ENCODE data around the gene MIB1. TPM values are rescaled to one million over a fixed set of nuclear protein-coding genes. Genes with fewer than 3 reads are reported as not detected.

The MIB1 gene
- total and polyA plus RNA-seq, 10 of the 15 experiments (the other 5 are each of a cell fraction or from before 2014, with no cell fraction given), result 2.3 to 27.5 (median 10.4) TPM

DNA sequence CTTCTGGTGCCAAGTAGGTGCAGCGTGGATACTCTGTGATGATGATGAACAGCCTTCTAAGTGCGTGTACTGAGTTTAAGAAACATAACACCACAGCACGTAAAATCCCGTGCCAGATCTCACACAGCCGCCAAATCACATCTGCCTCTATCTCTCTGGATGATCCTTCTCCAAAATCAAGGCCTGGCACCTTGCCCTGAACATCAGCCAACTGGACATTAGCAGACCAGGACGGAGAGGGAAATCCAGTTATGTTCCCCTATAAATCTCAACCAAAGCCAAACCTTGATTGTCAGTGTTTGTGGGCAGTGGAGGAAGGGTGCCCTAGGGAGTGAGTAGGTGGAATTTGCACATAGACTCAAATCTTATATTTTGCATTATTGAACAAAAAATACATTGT is 164.3 kb downstream of the MIB1 start:
- no peak overlapping the region for H3K9ac ChIP-seq (ENCODE audit: control insufficient read depth, insufficient read depth, low read length)
- H3K79me2 ChIP-seq (ENCODE audit: control insufficient read depth, insufficient read depth, low read length), result no peaks in the 10 kb centered on the region
- no peak overlapping the region for H3K4me2 ChIP-seq (ENCODE audit: control insufficient read depth, insufficient read depth)
- FAIRE-seq (no peak), ATAC-seq (no peak), DNase-seq (ENCODE audit: low read depth, low spot score) (no peak)
- no peak overlapping the region for H2AFZ ChIP-seq (ENCODE audit: control insufficient read depth, low read depth, low read length)
- intact Hi-C loops (cut with micrococcal nuclease; ENCODE audit: unreplicated experiment) (no loop called here), in situ Hi-C loops (cut with MboI) (loop anchor here (10.0 to 25.0 kb wide), 2 partner anchors 660 to 807 kb away; no protein-coding TSS in a partner anchor)
- BruUV-seq (replicated peaks), result no TSS peak
- ChIA-PET RAD21 (ENCODE audit: unreplicated experiment) (no interaction called here), POLR2A (no interaction called here), SMC1A (ENCODE audit: uncharacterized antibody, unreplicated experiment) (no interaction called here), CTCF (no interaction called here)
- H4K20me1 ChIP-seq (ENCODE audit: control insufficient read depth, insufficient read depth), result no peaks in the 10 kb centered on the region
- TF ChIP-seq ATF7 (IDR thresholded peaks at IDR 0.05; ENCODE audit: low read depth) (no peak), HCFC1 (IDR thresholded peaks at IDR 0.05; ENCODE audit: low read length) (no peak), WRNIP1 (IDR thresholded peaks at IDR 0.05; ENCODE audit: borderline replicate concordance, low read depth, low read length) (no peak), CHD2 (IDR thresholded peaks at IDR 0.05; ENCODE audit: borderline replicate concordance, low read depth, low read length) (no peak), TBL1XR1 (IDR thresholded peaks at IDR 0.05; ENCODE audit: low read depth, low read length) (no peak), MXI1 (IDR thresholded peaks at IDR 0.05; ENCODE audit: low read depth, low read length) (no peak), KAT2A (conservative IDR thresholded peaks at IDR 0.05; ENCODE audit: control insufficient read depth, low read depth, low read length) (no peak), MYC (IDR thresholded peaks at IDR 0.05; ENCODE audit: insufficient read depth, insufficient read length, insufficient replicate concordance, low read length, severe bottlenecking) (no peak)
- TF ChIP-seq, protein P1, sequence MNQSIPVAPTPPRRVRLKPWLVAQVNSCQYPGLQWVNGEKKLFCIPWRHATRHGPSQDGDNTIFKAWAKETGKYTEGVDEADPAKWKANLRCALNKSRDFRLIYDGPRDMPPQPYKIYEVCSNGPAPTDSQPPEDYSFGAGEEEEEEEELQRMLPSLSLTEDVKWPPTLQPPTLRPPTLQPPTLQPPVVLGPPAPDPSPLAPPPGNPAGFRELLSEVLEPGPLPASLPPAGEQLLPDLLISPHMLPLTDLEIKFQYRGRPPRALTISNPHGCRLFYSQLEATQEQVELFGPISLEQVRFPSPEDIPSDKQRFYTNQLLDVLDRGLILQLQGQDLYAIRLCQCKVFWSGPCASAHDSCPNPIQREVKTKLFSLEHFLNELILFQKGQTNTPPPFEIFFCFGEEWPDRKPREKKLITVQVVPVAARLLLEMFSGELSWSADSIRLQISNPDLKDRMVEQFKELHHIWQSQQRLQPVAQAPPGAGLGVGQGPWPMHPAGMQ (IDR thresholded peaks at IDR 0.05; ENCODE audit: borderline replicate concordance), result no peak
- no peak overlapping the region for H3K4me3 ChIP-seq
- 51% methylated on average over 6 of the region's 6 CpGs for WGBS (ENCODE audit: insufficient coverage, insufficient replicate concordance, low lambda C conversion rate, missing lambda C conversion rate)
- H3K27ac ChIP-seq (ENCODE audit: control insufficient read depth, insufficient read depth), result no peak overlapping the region
- H3K36me3 ChIP-seq (ENCODE audit: control insufficient read depth in 2 of 2, insufficient read depth in 2 of 2, low read length in 1 of 2), result no peaks in the 10 kb centered on the region
- no peaks in the 10 kb centered on the region for H3K9me3 ChIP-seq (replicated peaks; ENCODE audit: control insufficient read depth, insufficient read depth, low read length)
- no peaks in the 10 kb centered on the region for H3K4me1 ChIP-seq (ENCODE audit: control insufficient read depth, insufficient read depth, low read length)
- no peaks in the 10 kb centered on the region; a peak in 2 of 4 replicates for H3K27me3 ChIP-seq (replicated peaks in 1 of 2; ENCODE audit: control insufficient read depth in 2 of 2, insufficient read depth in 2 of 2, low read length in 1 of 2)
